Erythroblast (primary cell): ENCODE results near the gene DOCK9.

Experiments used
- GATA1 ChIP-seq: IDR thresholded peaks from 2 replicates; pipeline ENCODE4 v1.6.1; 2011; ENCODE audit warnings: low read depth, mild to moderate bottlenecking, control low read depth, low read length, moderate library complexity
- POLR2A ChIP-seq: IDR thresholded peaks from 2 replicates; pipeline ENCODE4 v1.6.1; 2011; ENCODE audit warnings: mild to moderate bottlenecking, low read length

DNA sequence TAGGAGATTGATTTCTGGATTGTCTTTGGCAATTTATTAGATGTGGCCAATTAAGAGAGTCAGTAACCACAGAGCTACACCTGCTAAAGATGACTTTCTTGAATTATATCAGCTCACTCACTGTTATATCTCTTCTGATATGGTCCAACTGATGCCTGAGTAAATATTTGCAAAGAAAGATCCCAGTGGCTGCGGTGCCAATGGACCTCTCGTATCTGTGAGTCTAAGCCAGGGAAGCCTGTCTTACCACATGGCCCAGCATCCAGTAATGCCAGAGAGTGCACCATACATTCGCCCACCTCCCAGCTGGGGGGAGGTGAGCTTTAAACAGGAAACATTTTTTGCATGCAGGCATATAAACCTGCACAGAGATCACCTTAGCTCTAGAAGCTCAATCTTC lies 142.7 kb downstream of the DOCK9 start:
- TF ChIP-seq POLR2A (no peak), GATA1 (no peak)
